ENCODE results near the gene ACTG1. TPM values are rescaled to one million over a fixed set of nuclear protein-coding genes. Genes with fewer than 3 reads are reported as not detected.

Gene ACTG1
- total and polyA plus RNA-seq, 2 of the 4 experiments (the other 2 are of a cell fraction), result 10,907 to 15,732 TPM

DNA sequence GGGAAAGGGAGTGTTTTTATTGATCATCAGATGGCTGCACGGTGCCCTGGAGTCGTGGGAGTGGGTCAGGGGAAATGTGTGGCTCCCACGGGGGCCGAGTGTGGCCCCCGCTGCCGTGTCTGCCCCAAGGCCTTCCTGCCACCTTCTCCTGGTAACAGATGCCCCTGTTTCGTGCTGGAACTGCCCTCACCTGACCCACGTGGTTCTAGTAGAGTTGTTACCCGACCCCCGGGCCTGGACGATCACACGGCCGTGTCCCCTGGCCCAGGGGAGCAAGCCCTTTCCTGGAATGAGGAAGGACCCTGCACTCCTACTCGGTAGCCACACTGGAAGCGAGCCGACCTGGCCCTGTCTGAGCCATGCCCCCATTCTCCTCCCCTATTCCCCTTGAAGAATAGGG, 37.6 kb downstream of the ACTG1 start:
- Histone ChIP-seq H3K4me2 (ENCODE audit: low read depth, low read length) (no peak overlapping the region), H3K36me3 (ENCODE audit: control insufficient read depth, insufficient read depth, low read length) (no peaks in the 10 kb centered on the region), H4K91ac (ENCODE audit: insufficient read depth, low read depth, low read length) (no peak overlapping the region), H3K9ac (ENCODE audit: low read depth, low read length) (no peak overlapping the region), H3K18ac (ENCODE audit: low read depth, low read length) (no peak overlapping the region), H3K79me1 (ENCODE audit: low read depth in 1 of 2, low read length in 2 of 2) (no peaks in the 10 kb centered on the region), H4K8ac (ENCODE audit: low read depth in 2 of 2, low read length in 2 of 2) (no peak overlapping the region), H3K56ac (ENCODE audit: extremely low read depth, insufficient read depth, low read length) (no peak overlapping the region), H3K27me3 (ENCODE audit: control insufficient read depth, insufficient read depth, low read length) (no peaks in the 10 kb centered on the region; the same call in 1 of the 2 replicates), H4K20me1 (ENCODE audit: insufficient read depth, low read length) (no peaks in the 10 kb centered on the region; the same call in 1 of the 2 replicates), H4K5ac (ENCODE audit: low read depth, low read length) (no peak overlapping the region), H2AFZ (replicated peaks; ENCODE audit: low read length, poor library complexity) (no peak overlapping the region), H3K4me3 (ENCODE audit: insufficient read depth, low read depth, low read length) (no peak overlapping the region), H3K14ac (replicated peaks; ENCODE audit: low read depth, low read length) (no peak overlapping the region), H2BK120ac (ENCODE audit: low read depth, low read length) (no peak overlapping the region), H3K27ac (ENCODE audit: insufficient read depth, low read length) (no peak overlapping the region), H2BK20ac (ENCODE audit: low read depth, low read length) (no peak overlapping the region), H3K9me3 (ENCODE audit: control insufficient read depth, insufficient read depth, low read length) (peaks cover 3% of the 10 kb centered on the region), H3K23ac (ENCODE audit: low read depth, low read length) (no peak overlapping the region), H3K4me1 (ENCODE audit: control insufficient read depth, insufficient read depth, low read length) (peaks cover 2% of the 10 kb centered on the region), H3K4ac (ENCODE audit: low read depth, low read length) (no peak overlapping the region), H2AK5ac (ENCODE audit: low read depth, low read length) (peak overlapping the region; percentile 23; the same call in 1 of the 2 replicates), H2BK15ac (ENCODE audit: low read depth, low read length) (no peak overlapping the region), H2AK9ac (replicated peaks; ENCODE audit: low read depth, low read length, poor library complexity) (no peak overlapping the region), H3K9me1 (ENCODE audit: insufficient read depth, low read length) (peaks cover 3% of the 10 kb centered on the region; the same call in 1 of the 2 replicates), H2BK5ac (ENCODE audit: low read depth, low read length, poor library complexity, severe bottlenecking) (no peak overlapping the region)
- no peak for TF ChIP-seq RFX5 (IDR thresholded peaks at IDR 0.05; ENCODE audit: low read depth, low read length)
- no peak for TF ChIP-seq SMC3 (IDR thresholded peaks at IDR 0.05; ENCODE audit: low read depth, low read length)
- no peak for TF ChIP-seq MAZ (IDR thresholded peaks at IDR 0.05; ENCODE audit: borderline replicate concordance, low read depth, low read length)
- no peak for TF ChIP-seq BHLHE40 (IDR thresholded peaks at IDR 0.05; ENCODE audit: low read depth, low read length)
- TF ChIP-seq CEBPB (IDR thresholded peaks at IDR 0.05; ENCODE audit: low read depth, low read length), result no peak
- TF ChIP-seq FOS (IDR thresholded peaks at IDR 0.05; ENCODE audit: low read depth, low read length), result no peak
- no peak for TF ChIP-seq NFE2L2 (IDR thresholded peaks at IDR 0.05; ENCODE audit: low read depth, low read length)
- no peak for TF ChIP-seq MXI1 (IDR thresholded peaks at IDR 0.05; ENCODE audit: borderline replicate concordance, low read depth, low read length)
- TF ChIP-seq POLR2A (IDR thresholded peaks at IDR 0.05; ENCODE audit: low read depth, low read length), result no peak
- ChIA-PET CTCF (no interaction called here), POLR2A (ENCODE audit: unreplicated experiment) (no interaction called here)
- no peak for ATAC-seq (ENCODE audit: low read depth)
- 75% methylated on average over 10 of the region's 16 CpGs; no CpG with 5 or more reads in 1 of the 2 experiments for WGBS, 2 experiments (ENCODE audit: extremely low coverage in 2 of 2, insufficient read length in 1 of 2)
- dilution Hi-C loops (cut with HindIII; ENCODE audit: low sequenced_read_pairs, unreplicated experiment), result no loop called here
- in situ Hi-C loops (cut with MboI; ENCODE audit: low sequenced_read_pairs), result no loop called here
- BruUV-seq (replicated peaks), result no TSS peak
- DNase-seq, result no peak
- intact Hi-C loops (cut with micrococcal nuclease), result no loop called here
